CD4-positive, alpha-beta T cell treated with Interleukin-15 for 4 hours (primary cell): ENCODE measurements around the gene FAM83C.
A peak's percentile ranks its signal among the peaks of the same experiment; 100 is the strongest.

Experiments
- DNase-seq: peaks from one replicate; pipeline ENCODE4 v3.0.0-alpha.2; 2020; ENCODE audit warnings: low spot score

The FAM83C gene

DNA sequence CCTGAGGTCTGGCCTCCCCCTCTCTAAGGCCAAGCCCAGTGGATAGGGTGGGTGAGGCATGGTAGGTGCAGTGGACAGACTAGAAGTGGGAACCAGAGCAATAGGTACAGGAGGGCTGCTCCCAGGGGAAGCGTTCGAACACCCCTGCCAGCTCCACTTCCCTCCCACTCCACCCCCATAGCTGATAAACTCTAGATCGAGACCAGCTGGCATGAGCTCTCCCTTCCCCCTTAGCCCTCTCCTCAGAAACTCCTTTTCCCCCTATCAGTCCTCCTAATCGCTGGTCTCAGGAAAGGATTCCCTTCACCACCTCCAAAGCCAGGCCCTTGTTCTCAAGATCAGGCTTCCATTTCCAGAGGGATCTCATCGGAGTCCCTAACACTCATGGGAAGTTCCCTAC is 6.0 kb upstream of the FAM83C start:
- DNase-seq, result no peak

DNA sequence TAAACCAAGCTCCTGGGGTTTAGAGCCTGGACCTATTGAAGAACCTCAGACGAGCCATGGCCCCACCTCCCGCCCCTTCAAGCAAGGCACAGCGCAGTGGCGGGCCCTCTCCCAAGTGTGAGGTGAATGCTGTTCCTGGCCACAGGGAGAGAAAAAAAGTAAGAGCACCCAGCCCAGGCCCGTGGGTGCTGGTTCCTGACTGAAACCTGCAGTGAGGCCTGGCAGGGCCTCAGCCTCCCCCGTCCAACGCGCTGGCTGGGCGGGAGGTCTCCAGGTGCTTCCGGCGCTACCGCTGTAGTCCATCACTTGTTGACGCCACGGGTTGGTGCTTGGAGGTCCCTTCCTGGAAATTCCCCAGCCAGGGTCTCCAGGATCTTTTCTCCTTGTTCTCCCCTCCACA is 5.5 kb upstream of the FAM83C start:
- DNase-seq, result no peak

DNA sequence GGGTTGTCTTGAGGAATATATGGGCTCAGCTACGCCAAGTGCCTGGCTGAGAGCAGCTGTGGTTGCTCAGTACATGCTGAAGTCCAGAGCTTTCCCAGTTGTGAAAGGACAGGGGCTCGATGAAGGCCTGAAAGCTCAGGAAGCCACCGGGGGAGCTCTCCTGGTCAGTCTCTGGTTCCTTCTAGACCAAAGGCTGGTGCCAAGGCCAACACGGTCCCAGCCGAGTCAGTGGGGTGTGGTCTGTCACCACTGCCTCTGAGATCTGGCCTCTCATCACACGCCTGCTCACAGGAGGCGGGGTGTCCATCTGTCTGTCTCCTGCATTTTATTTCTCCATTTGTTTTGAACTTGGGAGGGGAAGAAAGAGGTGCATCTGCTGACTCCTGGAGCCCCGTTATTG is 4.9 kb upstream of the FAM83C start:
- DNase-seq, result no peak

DNA sequence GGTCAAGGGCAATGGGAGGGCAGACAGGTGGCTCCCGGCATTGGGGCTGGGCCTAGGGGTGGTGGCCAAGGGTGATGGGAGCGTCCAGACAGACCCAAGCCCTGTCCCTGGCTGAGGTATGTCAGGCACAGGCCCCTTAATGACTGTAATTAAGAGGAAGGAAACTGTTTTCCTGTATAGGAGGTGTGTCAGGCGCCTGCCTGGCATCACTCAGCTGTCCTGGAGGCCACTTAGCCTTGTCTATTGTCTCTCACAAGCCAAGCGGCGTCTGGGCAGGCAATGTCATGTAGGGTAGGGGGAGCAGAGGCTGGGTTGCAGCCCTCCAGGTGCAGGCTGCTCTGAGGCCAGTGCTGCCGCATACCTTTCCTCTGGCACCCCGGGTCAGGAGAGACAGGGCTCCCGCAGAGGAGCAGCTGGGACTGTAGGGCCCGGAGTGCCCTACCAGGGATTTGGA is 3.9 kb upstream of the FAM83C start:
- DNase-seq, result no peak

DNA sequence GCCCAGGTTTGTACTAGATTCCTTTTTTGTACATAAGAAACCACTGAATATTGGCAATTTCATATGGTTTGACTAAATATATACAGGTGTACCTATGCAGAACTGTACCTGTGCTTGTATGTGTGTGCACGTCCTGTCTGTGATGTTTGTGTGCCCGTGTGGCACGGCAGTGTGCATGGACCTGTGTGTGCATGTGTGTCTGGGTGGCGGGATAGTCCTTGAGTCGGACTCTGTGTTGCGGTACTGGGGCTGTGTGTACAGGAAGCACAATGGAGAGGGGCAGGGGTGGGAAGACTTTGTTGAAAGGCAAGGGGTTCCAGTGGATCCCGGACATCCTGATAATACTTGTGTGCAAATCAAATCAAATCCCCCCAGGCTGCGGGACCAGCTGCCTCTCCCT is 3.4 kb upstream of the FAM83C start:
- no peak for DNase-seq

- no peak for DNase-seq
These were observed 2.8 kb upstream of the FAM83C start for GRCh38 chr20:35295058-35295457.

- no peak for DNase-seq
These were observed 2.1 kb upstream of the FAM83C start for GRCh38 chr20:35294293-35294685.

DNA sequence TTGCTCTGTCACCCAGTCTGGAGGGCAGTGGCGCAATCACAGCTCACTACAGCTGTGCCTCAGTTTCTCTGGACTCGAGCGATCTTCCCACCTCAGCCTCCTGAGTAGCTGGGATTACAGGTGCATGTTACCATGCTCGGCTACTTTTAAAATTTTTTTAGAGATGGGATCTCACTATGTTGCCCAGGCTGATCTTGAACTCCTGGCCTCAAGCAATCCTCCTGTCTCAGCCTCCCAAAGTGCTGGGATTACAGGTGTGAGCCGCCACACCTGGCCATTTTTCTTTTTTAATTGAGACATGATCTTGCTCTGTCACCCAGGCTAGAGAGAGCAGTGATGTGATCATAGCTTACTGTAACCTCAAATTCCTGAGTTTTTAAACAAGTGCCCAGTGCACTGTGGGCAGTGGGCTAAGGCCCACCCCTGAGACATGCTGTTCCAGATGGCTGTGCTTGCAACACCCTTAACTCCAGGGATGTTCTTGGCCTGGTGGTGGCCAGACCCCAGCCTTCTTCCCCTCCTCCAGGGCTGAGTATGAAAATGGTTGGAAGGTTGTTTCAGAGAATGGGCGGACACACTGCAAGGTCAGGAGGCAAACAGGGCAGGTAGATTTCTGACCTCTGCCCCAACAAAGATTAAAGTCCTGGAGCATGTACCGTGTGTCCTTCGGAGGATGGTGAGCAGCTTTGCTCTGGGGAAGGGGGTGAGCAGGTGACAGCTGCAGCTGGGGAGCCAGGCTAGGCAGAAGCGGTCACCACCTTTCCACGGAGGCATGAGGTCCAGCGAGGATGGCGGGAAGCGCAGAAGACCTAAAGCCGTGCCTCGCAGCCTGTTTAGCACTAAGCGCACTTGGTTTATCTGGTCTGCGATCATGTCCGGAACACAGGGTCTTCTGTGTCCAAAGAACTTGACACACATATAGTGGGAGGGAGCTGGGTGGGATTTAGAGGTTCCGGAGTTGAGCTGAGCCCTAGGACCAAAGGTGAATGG is 1.4 kb upstream of the FAM83C start:
- no peak for DNase-seq

DNA sequence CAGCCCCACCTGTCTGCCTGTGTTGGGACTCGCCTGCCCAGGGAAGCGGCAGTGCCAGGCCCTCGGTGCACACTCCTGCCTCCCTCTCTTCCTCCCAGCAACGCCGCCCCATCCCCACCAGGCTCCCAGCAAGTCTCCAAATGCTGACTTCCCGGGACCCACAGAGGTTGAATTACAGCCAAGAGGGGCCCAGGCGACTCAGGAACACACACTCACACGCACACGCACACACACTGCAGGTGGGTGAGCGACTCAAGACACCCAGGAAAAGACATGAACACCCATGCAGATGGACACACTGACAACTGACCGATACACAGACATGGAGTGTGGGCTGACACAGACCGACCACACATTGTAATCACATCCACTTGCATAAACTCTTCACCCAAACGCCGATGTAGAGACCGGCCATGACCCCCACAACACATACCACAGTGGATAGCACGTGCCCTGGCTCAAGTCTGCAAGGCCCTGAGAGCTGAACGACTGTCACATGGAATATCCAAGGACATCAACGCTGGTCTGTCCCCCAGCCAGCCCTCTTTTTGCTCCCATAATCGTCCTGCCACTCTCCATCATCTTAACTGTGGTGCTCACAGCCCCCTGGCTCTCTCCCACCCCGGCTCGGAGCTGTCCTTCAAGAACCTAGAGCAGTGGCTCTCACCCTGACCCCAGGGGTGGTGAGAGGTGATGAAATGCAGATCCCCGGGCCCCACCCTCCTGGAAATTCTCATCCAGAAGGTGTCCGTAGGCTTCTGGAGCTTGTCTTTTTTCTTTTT is 470 bp upstream of the FAM83C start:
- no peak for DNase-seq

DNA sequence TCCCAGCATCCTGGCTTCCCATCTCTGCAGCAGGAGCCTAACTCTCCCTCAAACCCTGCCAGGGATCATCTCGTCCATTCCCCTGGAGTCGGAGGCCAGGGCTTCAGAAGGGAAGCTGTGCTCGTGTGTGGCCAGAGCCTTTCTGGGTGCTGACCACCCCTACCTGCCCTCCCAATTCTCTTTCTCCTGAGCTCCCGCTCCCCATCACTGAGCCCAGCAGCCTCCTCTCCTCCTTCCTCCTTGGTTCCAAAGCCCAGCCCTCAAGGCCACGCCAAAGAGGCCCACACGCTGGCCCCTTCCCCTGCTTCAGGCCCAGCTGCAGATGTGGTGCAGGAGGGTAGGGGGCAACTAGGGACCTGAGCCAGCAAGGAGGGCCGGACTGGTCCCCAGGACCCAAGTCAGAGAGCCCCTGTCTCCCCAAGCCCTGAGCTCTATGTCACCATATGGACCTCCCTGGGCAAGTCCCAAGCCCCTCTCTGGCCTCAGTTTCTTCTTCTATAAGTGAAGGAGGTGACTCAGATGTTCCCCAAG is 1.3 kb downstream of the FAM83C start:
- no peak for DNase-seq

GRCh38 chr20:35290186-35290886 is 1.9 kb downstream of the FAM83C start:
- DNase-seq, result no peak

DNA sequence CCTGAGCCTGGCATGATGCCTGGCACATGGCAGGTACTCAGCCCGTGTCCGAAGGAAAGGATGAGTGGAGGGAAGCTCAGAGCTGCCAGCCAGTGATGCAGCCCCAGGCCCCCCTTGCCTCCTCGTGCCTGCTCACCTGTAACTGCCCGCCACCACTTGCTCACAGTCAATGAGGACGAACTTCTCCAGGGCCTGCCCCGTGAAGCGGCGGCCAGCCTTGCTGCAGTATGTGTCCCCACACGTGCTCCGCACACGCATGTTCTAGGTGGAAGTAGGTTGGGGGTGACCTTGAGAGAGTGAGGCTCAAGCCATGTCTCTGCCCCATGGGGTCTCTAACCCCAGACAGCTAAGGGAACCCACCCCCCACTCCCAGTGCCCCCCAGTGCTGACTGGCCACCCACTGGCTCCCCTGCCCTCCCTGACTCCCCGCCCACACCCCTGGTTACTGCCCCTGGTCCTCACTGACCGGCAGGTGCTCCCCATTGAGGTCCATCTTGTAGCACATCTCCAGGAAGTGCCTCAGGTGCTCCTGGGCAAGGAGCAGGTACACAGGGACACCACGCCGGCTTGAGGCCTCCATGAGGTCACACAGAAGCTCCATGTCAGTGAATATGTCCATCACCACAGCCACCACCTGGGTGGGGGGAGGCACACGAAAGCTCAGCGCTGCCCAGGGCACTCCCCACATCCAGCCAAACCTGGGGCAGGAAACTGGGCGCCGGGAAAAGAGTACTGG is 3.7 kb downstream of the FAM83C start:
- no peak for DNase-seq

- DNase-seq, result no peak
These were observed 4.5 kb downstream of the FAM83C start for GRCh38 chr20:35287509-35288324.

- DNase-seq, result no peak
These were observed 5.2 kb downstream of the FAM83C start for GRCh38 chr20:35286899-35287508.

DNA sequence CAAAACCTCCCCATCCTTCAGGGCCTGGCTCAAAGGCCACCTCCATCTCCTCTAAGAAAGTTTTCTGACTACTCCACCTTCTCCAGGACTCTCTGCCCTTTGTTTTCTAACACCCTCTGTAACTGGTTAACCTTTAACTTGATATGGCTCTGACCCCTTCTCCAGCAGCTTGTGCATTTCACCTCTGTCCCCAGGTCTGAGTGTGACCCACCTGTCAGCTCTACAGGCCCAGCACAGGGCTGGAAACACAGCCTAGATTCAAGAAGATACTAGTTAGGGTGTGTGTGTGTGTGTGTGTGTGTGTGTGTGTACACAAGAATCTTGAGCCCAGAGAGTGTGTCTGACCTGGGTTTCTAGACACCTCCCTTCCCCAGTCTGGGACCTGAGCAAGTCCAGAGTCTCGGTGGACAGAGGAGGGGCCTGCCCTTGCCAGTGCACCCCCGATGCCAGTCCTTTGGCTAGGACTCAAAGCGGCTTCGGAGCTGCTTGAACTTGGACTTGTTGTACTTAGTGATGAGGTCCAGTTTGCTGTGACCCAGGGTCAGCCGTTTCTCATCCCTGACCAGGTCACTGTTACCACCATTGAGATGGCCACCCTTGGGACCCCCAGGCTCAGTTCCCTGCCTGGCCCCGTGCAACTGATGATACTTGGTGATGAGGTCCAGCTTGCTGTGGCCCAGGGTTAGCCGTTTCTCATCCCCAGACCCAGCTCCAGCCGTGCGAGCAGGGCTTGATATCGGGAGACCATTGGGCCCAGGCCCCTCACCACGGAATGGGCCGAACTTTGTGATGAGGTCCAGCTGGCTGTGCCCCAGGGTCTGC is 5.9 kb downstream of the FAM83C start:
- DNase-seq, result no peak

DNA sequence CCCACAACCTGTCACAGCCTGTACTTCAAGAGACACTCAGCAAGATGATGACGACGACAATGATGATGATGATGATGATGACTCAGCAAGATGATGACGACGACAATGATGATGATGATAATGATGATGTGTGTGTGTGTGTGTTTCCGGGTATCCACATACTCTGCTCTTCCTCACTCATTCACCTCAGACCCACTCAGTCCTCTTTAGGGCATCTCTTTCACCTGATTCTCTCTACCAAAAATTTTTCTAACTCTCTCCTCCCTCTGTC is 6.5 kb downstream of the FAM83C start:
- DNase-seq, result no peak

GRCh38 chr20:35284992-35285805 is 7.0 kb downstream of the FAM83C start:
- no peak for DNase-seq

DNA sequence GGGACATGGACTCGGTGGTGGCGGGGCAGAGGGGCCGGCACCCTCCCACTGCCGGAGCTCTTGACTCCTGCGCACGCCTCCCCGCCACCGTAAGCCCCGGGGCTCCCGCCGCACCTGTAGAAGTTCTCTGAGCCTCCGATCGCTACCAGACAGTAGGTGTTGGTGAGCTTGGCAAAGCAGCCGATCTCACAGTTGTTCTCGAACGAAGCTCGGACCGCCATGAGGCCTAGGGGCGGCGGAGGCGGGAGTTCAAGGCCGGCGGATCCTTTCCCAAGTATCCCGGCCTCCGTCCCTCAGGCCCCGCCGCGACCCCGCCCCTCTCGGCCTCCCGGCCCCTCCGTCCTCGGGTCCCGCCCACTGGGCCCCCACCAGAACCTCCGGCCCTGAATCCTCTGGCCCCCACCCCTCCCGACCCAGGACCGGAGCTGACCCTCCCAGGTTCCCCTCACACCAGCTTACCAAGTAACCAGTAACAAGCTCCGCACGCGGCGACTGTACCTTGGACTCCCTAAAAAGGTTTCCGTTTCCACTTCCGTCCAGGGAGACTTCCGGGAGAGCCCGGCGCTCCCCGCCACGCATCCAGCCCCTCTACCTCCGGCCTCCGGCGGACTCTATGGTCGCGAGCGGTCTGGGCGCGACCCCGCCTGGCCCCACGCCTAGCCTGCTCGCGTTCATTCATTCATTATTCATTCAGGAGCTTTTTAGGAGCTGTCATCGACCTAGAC is 7.8 kb downstream of the FAM83C start, which contains the start of gene EIF6:
Gene EIF6 (minus strand): TSS at position 506 of the 725 bp plus-strand sequence. CDS start 285 bp downstream, at position 221.
- DNase-seq, result peak; percentile 83
